Keratinocyte (primary cell): ENCODE results near the gene OGT. TPM values are rescaled to one million over a fixed set of nuclear protein-coding genes. Genes with fewer than 3 reads are reported as not detected.

Source experiments
- DNase-seq: peaks from one replicate; pipeline ENCODE4 v3.0.0-alpha.2; 2011; ENCODE audit warnings: low read depth, missing footprints, low spot score
- FAIRE-seq: peaks from 2 replicates; lab custom pipeline; 2011; peaks lifted over from hg19 to GRCh38; lab: Jason Lieb, UNC
- H2AFZ ChIP-seq: 2 replicates; pipeline ENCODE4 v1.6.0; 2012; ENCODE audit warnings: low read length, control low read depth, inconsistent platforms; ENCODE audit not compliant: control insufficient read depth
- H3K27ac ChIP-seq: 2 replicates; pipeline ENCODE4 v1.5.1; 2011; ENCODE audit warnings: low read length; ENCODE audit not compliant: control insufficient read depth, insufficient read depth
- H3K27me3 ChIP-seq: 3 replicates; pipeline ENCODE4 v1.6.0; 2011; ENCODE audit warnings: low read length; ENCODE audit not compliant: control insufficient read depth, insufficient read depth; ENCODE audit errors: extremely low read depth
- H3K36me3 ChIP-seq, 2 experiments: 2 replicates in 1 of 2; 3 replicates in 1 of 2; pipeline ENCODE4 v1.5.1; 2011; ENCODE audit warnings: low read length in 2 of 2, mild to moderate bottlenecking in 1 of 2; ENCODE audit not compliant: control insufficient read depth in 2 of 2, insufficient read depth in 2 of 2; ENCODE audit errors: extremely low read depth in 1 of 2
- H3K4me1 ChIP-seq: 3 replicates; pipeline ENCODE4 v1.5.1; 2011; ENCODE audit warnings: low read length; ENCODE audit not compliant: control insufficient read depth, insufficient read depth; ENCODE audit errors: extremely low read depth
- H3K4me2 ChIP-seq: 3 replicates; pipeline ENCODE4 v1.6.0; 2011; ENCODE audit warnings: low read depth, low read length; ENCODE audit not compliant: control insufficient read depth, insufficient read depth; ENCODE audit errors: extremely low read depth
- H3K4me3 ChIP-seq, 3 experiments: fragments of 200-600 bp in 1 of 3; sonication (generic) in 1 of 3; 2 replicates in 2 of 3; 3 replicates in 1 of 3; pipeline ENCODE4 v1.5.1; 2011 to 2016; ENCODE audit warnings: low read length in 3 of 3, mild to moderate bottlenecking in 3 of 3, control low read depth in 2 of 3, inconsistent platforms in 1 of 3, low read depth in 1 of 3, mixed read lengths in 1 of 3, mixed run types in 1 of 3, moderate library complexity in 1 of 3; ENCODE audit not compliant: control insufficient read depth in 2 of 3, insufficient read depth in 2 of 3; ENCODE audit errors: extremely low read depth in 1 of 3
- H3K79me2 ChIP-seq: 2 replicates; pipeline ENCODE4 v1.6.0; 2012; ENCODE audit warnings: low read length; ENCODE audit not compliant: control insufficient read depth, insufficient read depth
- H3K9ac ChIP-seq: 3 replicates; pipeline ENCODE4 v1.6.0; 2011; ENCODE audit warnings: low read length; ENCODE audit not compliant: control insufficient read depth, insufficient read depth; ENCODE audit errors: extremely low read depth
- H3K9me1 ChIP-seq: 3 replicates; pipeline ENCODE4 v1.6.0; 2011; ENCODE audit warnings: low read length; ENCODE audit not compliant: control insufficient read depth, insufficient read depth; ENCODE audit errors: extremely low read depth
- H3K9me3 ChIP-seq: 2 replicates; pipeline ENCODE4 v1.5.1; 2012; ENCODE audit warnings: low read depth, low read length; ENCODE audit not compliant: control insufficient read depth
- H4K20me1 ChIP-seq: 3 replicates; pipeline ENCODE4 v1.6.0; 2011; ENCODE audit warnings: low read length; ENCODE audit not compliant: control insufficient read depth, insufficient read depth; ENCODE audit errors: extremely low read depth
- EZH2 ChIP-seq: IDR thresholded peaks from one replicate; pipeline ENCODE4 v1.6.1; 2012; ENCODE audit warnings: inconsistent platforms, mild to moderate bottlenecking, low read length, moderate library complexity
- dilution Hi-C: fragments of 300-500 bp; cut with MboI; formaldehyde crosslinking; loops from one replicate; pipeline ENCODE4 v1.7.0; 2020; ENCODE audit warnings: low sequenced_read_pairs; ENCODE audit not compliant: extremely low pct_ligation_motif_present
- polyA plus RNA-seq, 5 experiments: library from polyadenylated mRNA; depleted of rRNA in 3 of 5; stranded (reverse) in 3 of 5; stranded (forward) in 1 of 5; unstranded in 1 of 5; fragments of >200 nt; gene quantifications; 1 replicate in 1 of 5; 2 replicates in 3 of 5; 3 replicates in 1 of 5; pipeline versions ENCODE4 v1.2.1 to v1.2.3, GENCODE V29; 2011 to 2012; ENCODE audit warnings: missing spikeins in 2 of 5, low read depth in 1 of 5, low replicate concordance in 1 of 5
- TF ChIP-seq, protein P1 (sequence below), 3 experiments: IDR thresholded peaks in 1 of 3; conservative IDR thresholded peaks in 1 of 3; optimal IDR thresholded peaks in 1 of 3; 2 replicates in 2 of 3; 3 replicates in 1 of 3; pipeline versions ENCODE3 to v1.5.1; 2011; ENCODE audit warnings: low read length in 3 of 3, mild to moderate bottlenecking in 3 of 3, moderate library complexity in 2 of 3, control low read depth in 1 of 3, inconsistent platforms in 1 of 3; ENCODE audit not compliant: insufficient read depth in 2 of 3; ENCODE audit errors: extremely low read depth in 1 of 3

The OGT gene
- polyA plus RNA-seq, 1 donor (not counting 4 experiments of a cell fraction or from before 2014, with no cell fraction given): 136 TPM

DNA sequence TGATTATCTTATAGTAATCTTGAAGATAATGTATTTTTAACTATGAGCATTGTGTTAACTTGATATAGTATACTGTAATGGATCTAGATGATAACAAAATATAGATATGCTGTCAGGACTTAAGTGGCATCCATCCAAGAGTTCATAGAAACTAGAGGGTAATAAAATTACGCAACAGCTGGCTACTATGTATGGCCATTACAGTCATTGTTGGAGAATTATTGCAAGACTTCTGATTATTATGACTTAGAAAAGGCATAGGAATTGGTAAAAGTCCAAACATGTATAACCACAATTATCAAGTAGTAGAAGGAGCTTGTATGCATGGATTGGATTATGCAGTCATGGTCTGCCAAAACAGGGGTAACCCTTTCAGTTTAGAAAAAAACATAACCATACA, 9.5 kb downstream of the OGT start:
- Histone ChIP-seq H3K9ac (no peak overlapping the region), H3K27ac (peak overlapping the region; percentile 76), H2AFZ (no peak overlapping the region), H3K27me3 (no peaks in the 10 kb centered on the region), H3K36me3 (peaks cover 4 to 24% of the 10 kb centered on the region in 2 experiments), H3K79me2 (peaks cover 76% of the 10 kb centered on the region), H4K20me1 (peaks cover 25% of the 10 kb centered on the region), H3K4me2 (peak overlapping the region; percentile 55), H3K4me3 (no peak overlapping the region), H3K9me1 (no peaks in the 10 kb centered on the region), H3K4me1 (peaks cover 45% of the 10 kb centered on the region), H3K9me3 (no peaks in the 10 kb centered on the region)
- TF ChIP-seq, protein P1, sequence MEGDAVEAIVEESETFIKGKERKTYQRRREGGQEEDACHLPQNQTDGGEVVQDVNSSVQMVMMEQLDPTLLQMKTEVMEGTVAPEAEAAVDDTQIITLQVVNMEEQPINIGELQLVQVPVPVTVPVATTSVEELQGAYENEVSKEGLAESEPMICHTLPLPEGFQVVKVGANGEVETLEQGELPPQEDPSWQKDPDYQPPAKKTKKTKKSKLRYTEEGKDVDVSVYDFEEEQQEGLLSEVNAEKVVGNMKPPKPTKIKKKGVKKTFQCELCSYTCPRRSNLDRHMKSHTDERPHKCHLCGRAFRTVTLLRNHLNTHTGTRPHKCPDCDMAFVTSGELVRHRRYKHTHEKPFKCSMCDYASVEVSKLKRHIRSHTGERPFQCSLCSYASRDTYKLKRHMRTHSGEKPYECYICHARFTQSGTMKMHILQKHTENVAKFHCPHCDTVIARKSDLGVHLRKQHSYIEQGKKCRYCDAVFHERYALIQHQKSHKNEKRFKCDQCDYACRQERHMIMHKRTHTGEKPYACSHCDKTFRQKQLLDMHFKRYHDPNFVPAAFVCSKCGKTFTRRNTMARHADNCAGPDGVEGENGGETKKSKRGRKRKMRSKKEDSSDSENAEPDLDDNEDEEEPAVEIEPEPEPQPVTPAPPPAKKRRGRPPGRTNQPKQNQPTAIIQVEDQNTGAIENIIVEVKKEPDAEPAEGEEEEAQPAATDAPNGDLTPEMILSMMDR (optimal IDR thresholded peaks at IDR 0.05 in 1 of 3, IDR thresholded peaks at IDR 0.05 in 1 of 3, conservative IDR thresholded peaks at IDR 0.05 in 1 of 3; ENCODE audit: extremely low read depth in 1 of 3, insufficient read depth in 2 of 3, low read length in 3 of 3): no peak
- no peak for TF ChIP-seq EZH2
- dilution Hi-C loops: no loop called here
- DNase-seq (no peak), FAIRE-seq (peak; percentile 62)

DNA sequence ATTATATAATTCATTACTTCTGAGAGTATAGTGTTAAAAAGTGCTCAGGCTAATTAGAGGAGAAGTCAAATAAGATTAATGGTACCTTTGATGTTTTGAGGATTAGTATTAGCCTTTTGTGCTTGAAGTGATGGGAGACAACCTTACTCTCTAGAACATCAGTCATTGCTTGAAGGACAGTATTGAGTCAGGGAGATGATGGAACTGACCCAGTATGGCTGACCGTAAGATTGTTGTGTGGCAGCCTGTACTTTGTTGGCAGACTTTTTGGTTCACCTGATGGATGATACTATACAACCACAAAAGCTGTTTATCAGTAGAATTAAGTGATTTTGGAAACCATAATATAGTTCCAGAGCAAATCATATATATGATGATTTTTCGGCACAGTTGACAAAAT, 9.9 kb downstream of the OGT start:
- Histone ChIP-seq H3K9me1 (no peaks in the 10 kb centered on the region), H2AFZ (no peak overlapping the region), H3K4me2 (peak overlapping the region; percentile 55), H4K20me1 (peaks cover 22% of the 10 kb centered on the region), H3K9ac (no peak overlapping the region), H3K27me3 (no peaks in the 10 kb centered on the region), H3K36me3 (peaks cover 2 to 22% of the 10 kb centered on the region in 2 experiments), H3K79me2 (peaks cover 73% of the 10 kb centered on the region), H3K27ac (peak overlapping the region; percentile 76), H3K9me3 (no peaks in the 10 kb centered on the region), H3K4me1 (peaks cover 42% of the 10 kb centered on the region), H3K4me3 (no peak overlapping the region)
- DNase-seq (no peak), FAIRE-seq (no peak)
- dilution Hi-C loops: no loop called here
- no peak for TF ChIP-seq EZH2
- TF ChIP-seq, protein P1 (optimal IDR thresholded peaks at IDR 0.05 in 1 of 3, IDR thresholded peaks at IDR 0.05 in 1 of 3, conservative IDR thresholded peaks at IDR 0.05 in 1 of 3; ENCODE audit: extremely low read depth in 1 of 3, insufficient read depth in 2 of 3, low read length in 3 of 3): no peak
